ENCODE results near the gene C8B.

C8B gene

GRCh38 chr1:56898879-56899278, 66.9 kb downstream of the C8B start:
- DNase-seq (ENCODE audit: low read depth in 3 of 3), result no peak

- no peak for DNase-seq (ENCODE audit: low read depth in 3 of 3)
These were observed 67.8 kb downstream of the C8B start for GRCh38 chr1:56898005-56898373.

GRCh38 chr1:56897150-56898004, 68.4 kb downstream of the C8B start:
- DNase-seq (ENCODE audit: low read depth in 3 of 3), result no peak

GRCh38 chr1:56894014-56894413, 71.8 kb downstream of the C8B start:
- DNase-seq (ENCODE audit: low read depth in 3 of 3), result no peak

- DNase-seq (ENCODE audit: low read depth in 3 of 3), result no peak
These were observed 75.6 kb downstream of the C8B start for GRCh38 chr1:56890229-56890628.

DNA sequence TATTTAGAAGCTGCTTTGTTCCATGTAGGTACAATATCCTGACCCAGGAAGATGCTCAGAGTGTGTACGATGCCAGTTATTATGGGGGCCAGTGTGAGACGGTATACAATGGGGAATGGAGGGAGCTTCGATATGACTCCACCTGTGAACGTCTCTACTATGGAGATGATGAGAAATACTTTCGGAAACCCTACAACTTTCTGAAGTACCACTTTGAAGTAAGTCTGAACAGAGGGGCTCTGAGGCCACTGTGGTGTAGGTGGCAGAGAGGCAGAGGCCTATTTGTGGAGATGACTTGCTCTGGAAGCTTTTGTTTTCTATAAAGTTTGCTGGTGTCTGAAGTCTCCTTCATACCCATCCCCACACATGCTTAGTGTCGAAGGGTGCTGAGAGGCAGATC, 84.4 kb downstream of the C8B start:
- DNase-seq (ENCODE audit: low read depth in 3 of 3), result no peak

- no peak for DNase-seq (ENCODE audit: low read depth in 3 of 3)
These were observed 85.0 kb downstream of the C8B start for GRCh38 chr1:56880774-56881173.

All from stimulated activated CD4-positive, alpha-beta T cell treated with anti-CD3 and anti-CD28 coated beads, TNF-alpha, amount 100 ng/mL, for 24 hours (primary cell).